HG03521 (cell line): ENCODE data around the gene MEGF10.

ENCODE experiments used
- ATAC-seq: cut with Tn5 transposase; IDR thresholded peaks from one replicate; pipeline ENCODE4 v1.9.1; 2021; ENCODE audit warnings: mild to moderate bottlenecking, moderate library complexity; ENCODE audit not compliant: unreplicated experiment

The MEGF10 gene

GRCh38 chr5:127363403-127363802 is 72.8 kb downstream of the MEGF10 start:
- ATAC-seq = no peak

GRCh38 chr5:127367029-127367428 is 76.4 kb downstream of the MEGF10 start:
- no peak for ATAC-seq

GRCh38 chr5:127367946-127368465 is 77.4 kb downstream of the MEGF10 start:
- no peak for ATAC-seq

GRCh38 chr5:127369796-127370195 is 79.2 kb downstream of the MEGF10 start:
- ATAC-seq = no peak

- no peak for ATAC-seq
Measured at GRCh38 chr5:127370631-127371030, 80.0 kb downstream of the MEGF10 start.

- ATAC-seq = no peak
Measured at GRCh38 chr5:127373858-127374491, 83.4 kb downstream of the MEGF10 start.

- ATAC-seq = no peak
Measured at GRCh38 chr5:127375124-127375523, 84.5 kb downstream of the MEGF10 start.

GRCh38 chr5:127375544-127376091 is 85.0 kb downstream of the MEGF10 start:
- no peak for ATAC-seq

- no peak for ATAC-seq
Measured at GRCh38 chr5:127377651-127378050, 87.1 kb downstream of the MEGF10 start.

GRCh38 chr5:127385936-127386335 is 95.3 kb downstream of the MEGF10 start:
- no peak for ATAC-seq

GRCh38 chr5:127386557-127386956 is 96.0 kb downstream of the MEGF10 start:
- ATAC-seq = no peak

- no peak for ATAC-seq
Measured at GRCh38 chr5:127389601-127390000, 99.0 kb downstream of the MEGF10 start.

- no peak for ATAC-seq
Measured at GRCh38 chr5:127392762-127393161, 102.2 kb downstream of the MEGF10 start.

- ATAC-seq = no peak
Measured at GRCh38 chr5:127396490-127397155, 106.0 kb downstream of the MEGF10 start.

- ATAC-seq = no peak
Measured at GRCh38 chr5:127398508-127398907, 107.9 kb downstream of the MEGF10 start.

- ATAC-seq = no peak
Measured at GRCh38 chr5:127399068-127399467, 108.5 kb downstream of the MEGF10 start.

GRCh38 chr5:127400539-127400938 is 109.9 kb downstream of the MEGF10 start:
- no peak for ATAC-seq

- ATAC-seq = no peak
Measured at GRCh38 chr5:127400946-127401670, 110.5 kb downstream of the MEGF10 start.

GRCh38 chr5:127402361-127402760 is 111.8 kb downstream of the MEGF10 start:
- ATAC-seq = no peak

- no peak for ATAC-seq
Measured at GRCh38 chr5:127404190-127404589, 113.6 kb downstream of the MEGF10 start.

GRCh38 chr5:127406326-127407121 is 115.9 kb downstream of the MEGF10 start:
- ATAC-seq = no peak
